Coronary artery (tissue), 2 donors: ENCODE data around the gene SPDYC.

Experiments
- DNase-seq: peaks from one replicate; pipeline ENCODE4 v3.0.0-alpha.2; 2017; ENCODE audit warnings: low spot score
- H3K27ac ChIP-seq, 2 donors: fragments of 200-600 bp; sonication (generic); one replicate each; pipeline ENCODE4 v1.5.1; 2016 to 2019
- H3K4me3 ChIP-seq: fragments of 200-600 bp; sonication (generic); 2 replicates; pipeline ENCODE4 v1.5.1; 2016; ENCODE audit warnings: mild to moderate bottlenecking, moderate library complexity
- CTCF ChIP-seq: fragments of 200-600 bp; sonication (generic); IDR thresholded peaks from one replicate; pipeline ENCODE4 v1.5.1; 2019; ENCODE audit warnings: antibody characterized with exemption

SPDYC gene

GRCh38 chr11:65208785-65209710, 39.0 kb downstream of the SPDYC start:
- H3K27ac ChIP-seq, result no peak overlapping the region
- TF ChIP-seq CTCF, result no peak

GRCh38 chr11:65209711-65210360, 39.8 kb downstream of the SPDYC start:
- H3K27ac ChIP-seq, result no peak overlapping the region
- TF ChIP-seq CTCF, result no peak
- no peak for DNase-seq

More at GRCh38 chr11:65208785-65209710, 39.0 kb downstream of the SPDYC start:
- DNase-seq, result no peak
- H3K4me3 ChIP-seq, result no peak overlapping the region

GRCh38 chr11:65210361-65210731, 40.3 kb downstream of the SPDYC start:
- H3K27ac ChIP-seq, result no peak overlapping the region

More at GRCh38 chr11:65209711-65210360, 39.8 kb downstream of the SPDYC start:
- H3K4me3 ChIP-seq, result no peak overlapping the region

GRCh38 chr11:65210748-65211147, 40.7 kb downstream of the SPDYC start:
- DNase-seq, result no peak
- no peak for TF ChIP-seq CTCF
- Histone ChIP-seq H3K4me3 (no peak overlapping the region), H3K27ac (no peak overlapping the region)

More at GRCh38 chr11:65210361-65210731, 40.3 kb downstream of the SPDYC start:
- DNase-seq, result no peak
- no peak for TF ChIP-seq CTCF
- H3K4me3 ChIP-seq, result no peak overlapping the region

GRCh38 chr11:65211293-65212105, 41.5 kb downstream of the SPDYC start:
- H3K27ac ChIP-seq, result no peak overlapping the region
- H3K4me3 ChIP-seq, result no peak overlapping the region
- TF ChIP-seq CTCF, result no peak
- DNase-seq, result no peak

- Histone ChIP-seq H3K27ac (no peak overlapping the region), H3K4me3 (no peak overlapping the region)
- DNase-seq, result no peak
- TF ChIP-seq CTCF, result no peak
These were observed 42.3 kb downstream of the SPDYC start for GRCh38 chr11:65212226-65212801.
